SKM-1 treated with dmso at 0.1 percent for 144 hours (cell line): ENCODE measurements around the gene RGS19.

Source experiments
- DNase-seq: peaks from one replicate; lab custom pipeline; 2025; ENCODE audit not compliant: unreplicated experiment; lab: John Stamatoyannopoulos, UW

Gene RGS19

DNA sequence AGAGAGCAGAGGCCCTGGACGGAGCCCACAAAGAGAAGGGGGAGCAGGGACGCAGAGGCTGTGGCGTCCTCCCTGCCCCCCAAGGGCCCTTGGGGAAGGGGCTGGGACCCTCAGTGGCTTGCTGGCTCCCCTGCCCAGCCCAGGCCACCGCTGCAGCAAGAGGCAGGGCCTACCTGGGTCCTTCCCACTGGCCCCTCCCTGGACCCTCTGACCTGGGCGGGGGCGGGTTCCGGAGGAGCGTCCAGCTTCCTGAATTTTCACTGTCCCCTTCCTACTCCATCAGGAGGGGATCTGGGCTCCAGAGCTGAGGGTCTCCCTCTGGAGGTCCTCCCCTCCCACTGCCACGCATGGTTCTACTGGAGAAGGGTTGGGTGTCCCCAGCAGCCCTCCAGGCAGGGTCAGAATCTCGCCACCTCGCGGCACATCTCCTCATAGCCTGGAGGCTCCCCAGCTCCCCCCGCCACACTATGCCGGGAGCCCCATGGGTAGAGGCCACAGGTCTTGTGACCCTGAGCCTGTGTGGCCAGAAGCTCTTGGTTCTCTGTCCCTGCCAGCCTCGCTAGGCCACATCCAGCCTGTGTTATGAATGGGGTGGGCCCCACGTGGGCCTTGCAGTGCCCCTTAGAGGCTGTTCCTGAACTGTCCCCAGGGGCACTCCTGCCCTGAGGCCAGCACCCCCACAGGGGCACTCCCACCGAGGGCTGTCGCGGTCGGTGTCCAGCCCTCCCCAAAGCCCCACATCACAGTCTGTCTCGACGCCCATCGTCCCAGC, 28.9 kb downstream of the RGS19 start:
- no peak for DNase-seq

DNA sequence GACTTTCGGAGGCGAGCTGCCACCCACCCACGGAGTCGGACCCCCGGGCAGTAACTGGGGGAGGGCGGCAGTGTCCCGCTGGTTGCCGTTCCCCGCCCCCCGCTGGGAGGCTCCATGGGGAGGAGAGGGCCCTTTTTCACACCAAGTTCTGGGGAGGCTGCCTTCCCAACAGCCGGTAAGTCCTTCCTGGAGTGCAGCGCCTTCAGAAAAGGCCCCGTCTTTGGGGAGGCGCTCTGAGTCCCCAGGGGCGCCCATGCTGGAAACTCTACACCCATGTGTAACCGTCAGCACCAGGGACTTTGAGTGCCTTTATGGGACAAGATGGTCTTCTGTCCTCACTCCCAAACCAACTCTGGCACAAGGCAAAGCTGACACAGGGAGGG, 29.4 kb downstream of the RGS19 start:
- no peak for DNase-seq

DNA sequence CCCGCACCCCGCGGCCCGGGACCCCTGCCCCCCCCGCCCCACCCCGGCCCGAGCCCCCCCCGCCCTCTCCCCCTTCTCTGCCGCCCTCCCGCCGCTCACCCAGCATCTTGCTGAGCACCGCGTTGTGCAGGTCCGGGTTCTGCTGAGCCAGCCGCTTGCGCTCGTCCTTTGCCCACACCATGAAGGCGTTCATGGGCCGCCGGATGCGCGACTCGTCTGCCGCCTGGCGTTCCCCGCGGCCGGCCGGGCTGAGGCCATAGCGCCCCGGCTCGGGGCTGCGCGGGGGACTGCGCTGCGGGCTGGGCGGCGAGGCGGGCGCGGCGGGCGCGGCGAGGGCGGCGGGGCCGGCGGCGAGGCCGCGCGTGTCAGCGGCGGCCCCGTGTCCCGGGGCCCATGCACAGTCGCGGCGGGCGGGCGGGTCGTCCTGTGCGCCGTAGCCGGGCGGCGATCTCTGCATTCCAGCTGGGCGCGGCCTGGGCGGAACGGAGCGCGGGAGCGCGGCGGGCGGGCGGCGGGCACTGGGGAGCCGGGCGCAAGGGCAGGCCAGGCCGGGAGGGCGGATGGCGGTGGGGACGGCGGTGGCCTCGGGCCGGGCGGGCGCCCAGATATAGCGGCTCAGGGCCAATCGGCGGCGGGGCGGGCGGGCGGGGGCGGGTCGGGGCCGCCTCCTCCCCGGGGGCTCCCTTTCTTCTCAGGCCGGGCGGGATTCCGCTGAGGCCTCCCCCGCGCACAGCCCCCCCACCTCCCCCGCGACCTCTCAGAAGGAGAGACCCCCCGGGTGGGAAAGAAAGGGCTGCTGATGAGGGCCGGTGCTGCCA, 30.0 kb downstream of the RGS19 start, which contains the start of gene SOX18:
SOX18 (minus strand) TSS at position 580 of the 818 bp plus-strand sequence; CDS start at position 457, 123 bp downstream.
- no peak for DNase-seq

DNA sequence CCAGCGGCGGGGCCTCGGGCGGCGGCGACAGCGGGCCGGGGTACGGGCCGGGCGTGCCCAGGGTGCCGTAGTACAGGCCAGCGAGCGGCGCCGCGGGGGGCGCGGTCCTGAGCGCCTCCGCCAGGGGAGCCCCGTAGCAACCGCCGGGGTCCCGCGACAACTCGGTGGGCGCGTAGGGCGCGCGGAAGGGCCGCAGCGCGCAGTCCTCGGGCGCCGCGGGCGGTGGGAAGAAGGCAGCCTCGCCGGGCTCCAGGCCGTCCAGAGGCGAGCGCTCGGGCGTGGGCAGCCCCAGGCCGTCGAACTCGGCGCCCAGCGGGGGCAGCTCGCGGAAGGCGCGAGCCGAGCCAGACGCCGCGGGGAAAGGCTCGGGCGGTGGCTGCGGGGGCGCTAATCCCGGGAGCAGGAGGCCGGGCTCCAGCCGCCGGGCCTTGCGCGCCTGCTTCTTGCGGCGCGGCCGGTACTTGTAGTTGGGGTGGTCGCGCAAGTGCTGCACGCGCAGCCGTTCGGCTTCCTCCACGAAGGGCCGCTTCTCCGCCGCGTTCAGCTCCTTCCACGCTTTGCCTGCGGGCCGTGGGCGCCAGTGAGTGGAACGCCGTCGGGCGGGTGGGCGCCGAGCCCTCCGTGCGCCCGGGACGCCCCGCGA, 30.8 kb downstream of the RGS19 start:
- no peak for DNase-seq

DNA sequence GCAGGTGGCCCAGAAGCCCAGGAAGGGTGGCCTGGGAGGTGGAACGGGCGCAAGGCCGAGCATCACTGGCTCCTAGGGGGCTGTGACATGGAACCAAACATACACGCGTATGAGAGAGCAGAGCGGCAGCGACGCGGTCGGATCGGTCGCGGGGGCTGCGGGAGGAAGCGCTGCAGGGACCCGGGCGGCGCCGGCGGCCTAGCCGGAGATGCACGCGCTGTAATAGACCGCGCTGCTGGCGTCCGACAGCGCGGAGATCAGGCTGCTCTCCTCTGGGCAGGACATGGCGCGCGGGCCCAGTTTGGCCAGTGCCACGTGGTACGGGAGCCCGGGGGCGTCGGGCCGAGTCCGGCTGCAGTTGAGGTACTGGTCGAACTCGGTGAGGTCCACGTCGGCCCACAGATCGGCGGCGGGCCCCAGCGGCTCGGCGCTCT, 31.3 kb downstream of the RGS19 start:
- no peak for DNase-seq

DNA sequence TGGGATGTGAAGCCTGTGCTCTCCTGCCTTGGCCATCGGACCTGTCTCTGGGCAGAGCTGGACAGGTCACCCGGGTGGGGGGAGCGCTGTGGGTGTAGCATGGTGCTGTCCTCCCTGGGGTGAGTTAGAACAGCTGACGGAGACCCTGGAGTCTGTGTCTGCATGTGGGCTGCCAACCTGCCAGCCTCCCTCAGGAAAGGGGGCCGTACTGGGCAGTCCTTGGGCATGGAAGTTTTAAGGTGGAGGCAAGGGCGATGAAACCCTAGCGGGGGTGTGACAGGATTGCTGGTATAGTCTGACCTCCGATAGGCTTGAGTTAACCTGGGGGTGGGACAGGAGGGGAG, 32.3 kb downstream of the RGS19 start:
- DNase-seq = no peak

DNA sequence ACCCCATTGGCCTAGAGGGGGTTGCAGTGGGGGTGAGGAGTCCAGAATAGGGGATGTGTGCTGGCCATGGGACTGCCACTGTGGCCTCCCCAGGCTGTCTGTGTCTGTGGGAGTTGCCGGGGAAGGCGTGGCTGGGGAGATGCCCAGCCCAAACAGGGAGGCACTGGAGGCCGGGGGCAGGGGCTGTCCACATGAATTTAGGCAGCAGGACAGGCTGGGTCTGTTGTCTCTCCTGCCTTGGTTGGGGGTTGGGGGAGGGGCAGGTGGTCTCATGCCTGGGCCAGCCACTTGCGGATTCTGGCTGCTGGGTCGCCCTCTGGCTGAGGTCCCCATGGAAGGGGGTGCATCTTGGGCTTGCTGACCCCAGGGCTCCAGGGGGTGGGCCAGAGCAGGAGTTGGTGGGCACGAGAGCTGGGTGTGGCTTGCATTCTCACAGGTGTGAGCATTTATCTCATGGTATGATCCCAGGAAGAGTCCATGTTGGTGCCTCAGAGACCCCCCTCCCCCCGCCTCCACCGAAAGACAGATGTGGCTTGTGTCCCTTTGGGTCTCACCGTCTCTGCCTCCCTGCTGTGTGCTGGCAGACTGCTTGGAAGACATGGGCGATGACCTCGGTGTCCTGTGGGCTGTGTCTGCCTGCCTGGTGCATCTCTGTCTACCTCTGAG, 33.8 kb downstream of the RGS19 start:
- no peak for DNase-seq

DNA sequence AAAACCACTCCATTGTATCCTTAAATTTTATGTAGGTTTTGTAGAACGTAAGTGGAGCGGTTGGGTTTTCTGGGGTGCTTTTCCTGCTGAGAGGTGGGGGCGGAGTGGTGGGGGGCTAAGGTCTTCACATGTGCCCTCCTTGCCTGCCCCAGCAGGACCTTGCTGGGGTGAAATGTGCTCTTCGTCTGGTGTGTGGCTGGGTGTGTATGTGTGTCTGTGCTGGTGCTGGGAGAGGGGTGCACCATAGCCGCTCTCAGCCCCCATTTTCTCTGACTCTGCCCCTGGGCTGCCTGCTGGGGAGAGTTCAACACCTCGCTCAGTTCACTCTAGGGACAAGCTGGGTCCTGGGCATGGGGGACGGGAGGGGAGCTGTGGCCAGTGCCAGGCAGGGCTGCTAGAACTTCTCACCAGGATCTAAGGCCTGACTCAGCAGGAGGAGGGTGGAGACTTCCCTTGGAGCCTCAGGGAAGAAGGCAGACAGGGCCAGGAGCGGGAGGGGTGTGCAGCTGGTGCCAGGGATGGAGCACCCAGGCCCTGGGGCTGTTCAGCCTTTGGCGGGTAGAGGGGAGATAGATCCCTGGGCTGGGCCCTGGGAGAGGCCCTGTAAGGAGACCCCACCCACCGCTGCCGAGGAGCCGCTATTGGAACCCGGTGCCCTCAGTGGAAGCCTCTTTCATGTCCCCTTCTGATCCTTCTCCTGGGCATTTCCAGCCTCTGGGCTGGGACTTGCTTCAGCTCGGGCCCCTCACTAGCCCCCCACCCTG, 34.7 kb downstream of the RGS19 start:
- DNase-seq = no peak

DNA sequence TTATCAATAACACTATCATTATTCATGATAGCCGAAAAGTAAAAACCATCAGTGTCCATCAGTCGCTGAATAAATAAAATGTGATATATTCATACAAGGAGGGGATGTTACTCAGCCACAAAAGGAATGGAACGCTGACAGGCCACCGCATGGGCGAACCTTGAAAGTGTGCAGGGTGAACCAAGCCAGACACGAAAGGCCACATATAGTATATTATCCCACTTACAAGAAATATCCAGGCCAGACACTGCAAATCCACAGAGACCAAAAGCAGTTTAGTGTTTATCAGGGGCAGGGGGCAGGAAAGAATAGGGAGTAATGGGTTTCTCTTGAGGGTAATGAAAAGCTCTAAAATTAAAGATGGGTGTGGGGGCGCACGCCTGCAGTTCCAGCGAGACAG, 35.5 kb downstream of the RGS19 start:
- DNase-seq = no peak

DNA sequence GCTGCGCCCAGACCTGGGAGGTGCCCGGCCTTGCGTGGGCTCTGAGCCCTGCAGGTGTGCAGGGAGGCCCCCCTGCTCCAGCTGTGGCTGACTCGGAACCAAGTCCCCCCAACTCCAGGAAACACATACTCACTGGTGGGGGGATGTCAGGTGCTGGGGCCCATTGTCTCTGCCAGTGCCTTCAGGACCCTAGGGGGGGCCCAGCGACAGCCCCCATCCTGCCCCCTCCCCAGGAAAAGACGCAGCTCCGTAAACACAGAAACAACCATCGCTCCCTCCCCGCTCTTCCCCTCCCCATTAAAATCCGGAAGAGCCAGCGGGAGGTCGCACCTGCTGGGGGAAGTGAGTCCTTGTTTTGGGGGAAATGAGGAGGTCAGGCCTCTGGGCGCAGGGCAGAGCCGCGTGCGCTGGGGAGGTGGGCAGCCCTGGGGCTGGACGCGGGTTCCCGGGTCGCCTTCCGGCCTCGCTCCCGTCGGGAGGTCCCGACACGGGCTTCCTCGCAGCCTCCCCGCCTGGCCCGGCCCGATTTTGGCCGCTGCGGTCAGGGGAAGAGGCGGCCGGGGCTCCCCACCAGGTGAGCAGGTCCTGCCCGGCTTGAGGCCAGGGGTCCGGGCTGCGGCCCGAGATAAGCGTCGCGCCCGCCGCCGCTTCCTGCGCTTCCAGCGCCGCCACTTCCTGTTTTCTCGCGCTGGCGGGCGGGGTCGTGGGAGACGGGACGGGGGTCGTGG, 37.1 kb downstream of the RGS19 start:
- no peak for DNase-seq

DNA sequence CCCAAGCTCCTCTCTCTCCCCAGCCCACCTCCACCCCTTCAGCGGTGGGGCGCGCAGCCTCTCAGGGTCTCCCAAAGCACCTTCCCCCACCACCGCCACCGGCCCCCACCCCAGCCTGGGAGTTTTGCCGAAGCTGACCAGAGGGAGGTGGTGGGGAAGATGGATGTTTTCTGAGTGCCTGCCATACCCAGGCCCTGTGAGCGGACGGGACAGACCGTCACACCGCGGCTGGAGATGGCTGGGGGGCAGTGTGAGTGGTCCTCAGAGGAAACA, 37.6 kb downstream of the RGS19 start:
- DNase-seq = no peak

DNA sequence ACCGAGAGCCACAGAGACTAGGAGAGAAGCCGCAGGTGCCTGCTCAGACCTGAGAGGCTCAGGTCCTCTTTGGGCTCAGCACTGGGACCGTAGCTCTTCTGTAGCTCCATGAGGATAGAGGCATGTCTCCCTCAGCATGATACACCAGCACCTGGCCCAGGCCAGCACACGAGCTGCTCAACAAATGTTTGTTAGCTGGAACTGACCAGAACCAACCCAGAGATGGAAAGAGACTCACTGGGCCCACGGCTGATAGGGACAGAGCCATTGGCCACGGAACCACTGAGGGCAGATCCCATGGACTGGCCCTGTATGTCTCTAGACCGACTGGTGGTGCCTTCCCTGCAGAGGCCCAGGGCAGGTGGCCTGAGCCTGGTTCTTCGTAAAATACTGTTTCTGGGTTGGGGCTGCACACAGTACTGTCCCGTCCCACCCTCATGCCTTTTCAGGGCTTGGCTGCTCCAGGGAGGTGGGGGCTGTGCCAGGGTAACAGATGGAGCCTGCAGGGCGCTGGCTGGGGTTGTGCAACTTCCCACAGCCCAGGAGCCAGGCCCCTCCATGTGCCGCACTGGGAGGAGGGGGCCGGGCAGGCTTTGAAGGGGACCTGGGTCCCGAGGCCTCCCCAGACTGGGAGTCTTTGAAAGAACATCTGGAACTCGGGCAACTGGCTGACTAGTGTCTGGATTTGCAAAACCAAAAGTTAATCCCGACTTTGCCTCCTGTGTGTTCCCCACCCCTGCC, 38.1 kb downstream of the RGS19 start:
- DNase-seq = no peak

DNA sequence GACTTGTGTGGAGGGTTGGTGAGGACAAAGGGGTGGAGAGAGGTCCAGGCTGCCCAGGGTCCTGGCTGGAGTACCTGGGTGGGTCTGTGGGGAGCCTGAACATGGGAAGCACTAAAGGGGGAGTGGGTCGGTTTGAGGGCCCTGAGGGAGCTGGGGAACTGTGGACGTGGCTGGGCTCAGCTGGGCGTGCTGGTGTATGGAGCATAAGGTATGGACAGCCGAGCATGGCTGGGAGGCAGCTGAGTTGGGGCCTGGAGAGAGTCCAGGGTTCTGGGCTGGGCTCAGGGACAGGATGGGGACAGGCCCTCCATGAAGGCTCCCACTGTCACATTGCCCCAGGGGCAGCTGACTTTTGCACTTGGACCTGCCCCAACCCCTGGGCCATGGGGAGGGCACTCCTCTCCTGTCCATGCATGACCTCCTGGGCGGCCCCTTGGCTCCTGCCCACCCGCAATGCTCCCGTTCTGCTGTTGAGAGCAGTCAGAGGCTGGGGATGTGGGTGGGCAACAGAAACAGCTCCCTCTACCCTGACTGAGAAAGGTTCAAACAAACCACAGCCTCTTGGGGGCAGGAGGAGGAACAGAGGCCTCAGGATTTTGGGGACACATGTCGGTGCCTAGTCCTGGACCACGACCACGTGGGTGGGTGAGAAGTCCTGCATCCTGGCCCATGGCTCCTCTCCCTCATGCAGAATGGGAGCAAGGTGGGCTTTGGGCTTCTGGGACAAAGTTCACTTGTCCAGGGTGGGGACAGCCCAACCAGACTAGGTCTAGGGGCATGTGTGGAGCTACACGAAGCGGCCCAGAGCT, 38.9 kb downstream of the RGS19 start:
- DNase-seq = no peak

DNA sequence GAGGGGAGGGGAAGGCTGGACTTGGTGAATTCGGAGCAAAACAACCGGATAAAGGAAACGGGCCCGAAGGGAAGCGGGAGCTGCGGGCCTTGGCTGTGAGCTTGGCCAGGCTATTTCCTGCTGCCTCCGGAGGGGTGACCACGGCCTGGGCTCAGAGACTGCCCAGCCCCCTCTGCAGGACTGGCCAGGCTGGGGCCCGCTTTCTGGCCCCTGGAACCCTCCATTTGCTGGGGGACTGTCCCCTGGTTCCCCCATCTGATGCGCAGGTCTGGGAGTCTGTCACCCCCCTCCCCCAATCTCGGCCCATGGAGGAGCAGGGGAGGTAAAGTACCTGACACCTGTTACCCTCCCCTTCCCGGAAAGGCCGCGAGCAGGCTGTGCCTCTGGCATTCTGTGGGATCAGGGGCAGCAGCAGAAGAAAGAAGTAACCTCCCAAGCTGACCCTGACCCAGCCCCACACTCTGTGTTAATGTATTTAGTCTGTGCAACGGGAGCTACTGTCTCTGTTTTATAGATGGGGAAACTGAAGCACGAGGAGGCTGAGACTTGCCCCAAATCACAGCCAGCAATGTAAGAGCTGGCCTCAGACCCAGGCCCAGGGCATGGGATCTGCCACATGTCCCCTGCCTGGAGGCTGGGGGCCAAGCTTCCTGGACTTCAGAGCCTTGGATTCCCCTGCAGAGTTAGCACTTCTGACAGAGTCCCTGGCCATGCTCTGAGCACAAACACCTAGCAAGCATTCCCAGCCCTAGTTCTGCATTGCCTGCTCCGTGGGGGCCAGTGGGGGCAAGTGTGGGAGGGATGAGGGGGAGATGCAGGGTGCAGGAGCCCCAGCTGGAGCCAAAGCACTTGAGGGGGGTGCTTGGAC, 39.8 kb downstream of the RGS19 start:
- no peak for DNase-seq

DNA sequence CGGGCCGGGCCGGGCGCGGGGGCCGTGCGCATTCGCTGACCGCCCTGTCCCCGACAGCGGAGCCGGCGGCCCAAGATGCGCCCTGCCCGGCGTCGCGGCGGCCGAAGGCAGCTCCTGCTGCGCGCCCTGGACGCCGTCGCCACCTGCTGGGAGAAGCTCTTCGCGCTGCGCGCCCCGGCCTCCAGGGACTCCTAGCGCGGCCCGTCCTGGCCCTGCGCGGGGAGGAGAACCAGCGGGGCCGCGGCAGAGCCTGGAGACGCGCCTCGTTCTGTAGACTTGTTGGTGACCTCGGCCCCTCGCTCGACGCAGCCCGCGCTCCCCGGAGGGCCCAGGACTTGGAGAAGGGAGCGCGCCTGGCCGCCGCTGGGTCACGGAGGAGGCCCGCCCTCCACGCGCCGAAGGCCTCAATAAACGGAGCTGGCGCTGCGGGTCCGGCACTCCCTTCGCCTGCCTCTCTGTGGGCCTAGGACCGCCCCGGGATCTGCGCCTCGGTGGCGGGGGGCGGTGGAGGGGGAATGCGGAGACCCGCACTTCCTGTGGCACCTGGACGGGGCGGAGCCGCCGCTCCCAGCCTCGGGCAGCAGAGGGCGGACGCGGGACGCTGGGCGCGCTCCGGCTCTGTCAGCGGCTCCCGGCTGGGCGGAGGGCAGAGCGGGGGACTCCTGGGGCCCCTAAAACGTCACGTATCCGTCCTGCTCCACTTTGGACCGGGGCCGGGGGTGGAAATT, 40.6 kb downstream of the RGS19 start:
- peak; percentile 45 for DNase-seq

DNA sequence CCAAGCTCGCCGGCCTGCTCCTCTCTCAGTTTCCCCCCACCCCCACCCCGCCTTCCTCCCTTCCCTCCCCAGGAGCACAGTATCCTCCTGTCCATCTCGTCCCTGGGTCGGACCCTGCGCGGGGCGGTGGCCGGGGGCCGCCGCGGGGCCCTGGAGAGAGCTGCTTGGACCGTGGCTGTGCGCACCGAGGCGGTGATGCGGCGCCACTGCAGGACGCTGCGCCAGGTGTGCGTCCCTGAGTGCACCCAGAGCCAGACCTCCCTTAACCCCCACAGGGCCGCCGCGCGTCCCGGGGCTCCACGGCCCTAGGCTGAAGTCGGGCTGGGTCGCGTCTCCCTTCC, 41.1 kb downstream of the RGS19 start:
- DNase-seq = no peak

DNA sequence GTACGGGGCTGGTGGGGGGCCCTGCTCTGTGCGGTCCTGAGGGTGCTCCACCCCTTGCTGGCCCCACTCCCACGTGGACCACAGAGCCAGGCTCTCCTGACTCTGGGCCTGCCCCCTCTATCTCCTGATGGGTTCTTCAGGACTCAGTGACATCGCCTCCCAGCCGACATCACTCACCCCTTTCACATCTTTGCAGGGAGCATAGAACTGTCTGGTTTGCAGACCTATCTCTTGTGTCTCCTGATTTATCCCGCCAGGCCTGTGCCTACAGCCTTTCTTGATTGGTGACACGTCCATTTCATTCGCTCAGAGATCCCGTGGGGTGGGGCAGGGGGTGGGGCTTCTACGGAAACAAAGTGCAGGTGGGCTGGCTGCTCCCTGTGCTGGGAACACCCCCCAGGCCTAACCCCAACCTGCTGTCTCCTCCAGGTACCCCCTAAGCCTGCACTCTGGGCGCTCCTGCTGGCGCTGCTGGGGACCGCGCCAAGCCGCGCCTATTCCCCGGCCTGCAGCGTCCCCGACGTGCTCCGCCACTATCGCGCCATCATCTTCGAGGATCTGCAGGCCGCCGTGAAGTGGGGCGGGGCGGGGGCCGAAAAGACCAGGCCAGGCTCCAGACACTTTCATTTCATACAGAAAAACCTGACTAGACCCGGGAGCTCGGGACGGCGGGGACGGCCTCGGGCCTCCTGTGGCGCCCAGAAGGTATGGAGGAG, 41.7 kb downstream of the RGS19 start:
- DNase-seq = no peak
